Nephron (organoid): ENCODE results near the gene FAM167B.

Source experiments
- H3K27ac Mint-ChIP-seq, 3 experiments: 2 replicates each; pipeline ENCODE4 v1.8.0; 2020; ENCODE audit warnings: mixed read lengths in 3 of 3, mild to moderate bottlenecking in 2 of 3, moderate library complexity in 1 of 3
- H3K27me3 Mint-ChIP-seq: 2 replicates; pipeline ENCODE4 v1.8.0; 2021; ENCODE audit warnings: low read depth, mild to moderate bottlenecking, moderate library complexity, mixed read lengths
- H3K36me3 Mint-ChIP-seq: 2 replicates; pipeline ENCODE4 v1.8.0; 2020; ENCODE audit warnings: low read depth, mixed read lengths
- H3K4me1 Mint-ChIP-seq: 2 replicates; pipeline ENCODE4 v1.8.0; 2020; ENCODE audit warnings: mixed read lengths
- H3K4me3 Mint-ChIP-seq, 3 experiments: 2 replicates each; pipeline ENCODE4 v1.8.0; 2020; ENCODE audit warnings: mild to moderate bottlenecking in 3 of 3, mixed read lengths in 3 of 3, moderate library complexity in 2 of 3
- H3K9me3 Mint-ChIP-seq: 2 replicates; pipeline ENCODE4 v1.8.0; 2020; ENCODE audit warnings: mixed read lengths
- CTCF ChIP-seq, 3 experiments: fragments of 200-600 bp; sonication (generic); IDR thresholded peaks; one replicate each; pipeline ENCODE4 v1.5.0; 2021; ENCODE audit warnings: antibody characterized with exemption in 3 of 3; ENCODE audit not compliant: unreplicated experiment in 3 of 3

FAM167B gene

GRCh38 chr1:32208891-32209328 lies 38.1 kb upstream of the FAM167B start, which contains the start of gene DCDC2B:
DCDC2B (plus strand) TSS chr1:32209089; CDS start chr1:32209094, 5 bp downstream.
- H3K4me3 Mint-ChIP-seq: peak within 1 kb of the TSS in 2 of 3 experiments; percentile 40 to 58
- peak within 1 kb of the TSS in 1 of 3 experiments; percentile 48 for H3K27ac Mint-ChIP-seq
- no peaks in the 10 kb centered on the region for H3K36me3 Mint-ChIP-seq
- no peaks in the 10 kb centered on the region for H3K27me3 Mint-ChIP-seq
- no peaks in the 10 kb centered on the region for H3K9me3 Mint-ChIP-seq
- H3K4me1 Mint-ChIP-seq: peaks cover 11% of the 10 kb centered on the region
- no peak for TF ChIP-seq CTCF (IDR thresholded peaks at IDR 0.05; ENCODE audit: unreplicated experiment in 3 of 3)

- peak; percentile 57 to 76 (median 71) for TF ChIP-seq CTCF (IDR thresholded peaks at IDR 0.05; ENCODE audit: unreplicated experiment in 3 of 3)
- no peaks in the 10 kb centered on the region for H3K9me3 Mint-ChIP-seq
- H3K36me3 Mint-ChIP-seq: peaks cover 26% of the 10 kb centered on the region
- H3K4me3 Mint-ChIP-seq: peak overlapping the region in 2 of 3 experiments; percentile 7 to 14
- peak overlapping the region; percentile 45 to 68 (median 54) for H3K27ac Mint-ChIP-seq
- no peaks in the 10 kb centered on the region for H3K27me3 Mint-ChIP-seq
- H3K4me1 Mint-ChIP-seq: peaks cover 10% of the 10 kb centered on the region
Observed at GRCh38 chr1:32215629-32216480, 31.2 kb upstream of the FAM167B start.

- H3K36me3 Mint-ChIP-seq: peaks cover 26% of the 10 kb centered on the region
- H3K27me3 Mint-ChIP-seq: no peaks in the 10 kb centered on the region
- H3K4me3 Mint-ChIP-seq: no peak overlapping the region
Observed at GRCh38 chr1:32216566-32216965, 30.5 kb upstream of the FAM167B start.

GRCh38 chr1:32219022-32219421 lies 28.0 kb upstream of the FAM167B start:
- Mint-ChIP-seq H3K27me3 (peaks cover 4% of the 10 kb centered on the region), H3K27ac (peak overlapping the region in 1 of 3 experiments; percentile 17), H3K4me3 (peak overlapping the region; percentile 26 to 78 (median 38)), H3K36me3 (peaks cover 30% of the 10 kb centered on the region), H3K9me3 (no peaks in the 10 kb centered on the region), H3K4me1 (peaks cover 28% of the 10 kb centered on the region)
- TF ChIP-seq CTCF (IDR thresholded peaks at IDR 0.05; ENCODE audit: unreplicated experiment in 3 of 3): no peak

More at GRCh38 chr1:32216566-32216965, 30.5 kb upstream of the FAM167B start:
- Mint-ChIP-seq H3K27ac (no peak overlapping the region), H3K4me1 (peaks cover 15% of the 10 kb centered on the region), H3K9me3 (no peaks in the 10 kb centered on the region)
- TF ChIP-seq CTCF (IDR thresholded peaks at IDR 0.05; ENCODE audit: unreplicated experiment in 3 of 3): no peak

GRCh38 chr1:32220746-32221580 lies 26.1 kb upstream of the FAM167B start:
- Mint-ChIP-seq H3K27ac (peak overlapping the region; percentile 92 to 94 (median 92)), H3K9me3 (no peaks in the 10 kb centered on the region), H3K27me3 (peaks cover 4% of the 10 kb centered on the region), H3K4me1 (peaks cover 27% of the 10 kb centered on the region), H3K4me3 (peak overlapping the region; percentile 98 to 99 (median 99)), H3K36me3 (peaks cover 33% of the 10 kb centered on the region)
- TF ChIP-seq CTCF (IDR thresholded peaks at IDR 0.05; ENCODE audit: unreplicated experiment in 3 of 3): no peak
